Thyroid gland (tissue), 4 donors: ENCODE measurements around the gene BZW1.

ENCODE experiments used
- POLR2A ChIP-seq, 2 donors: fragments of 450-650 bp; IDR thresholded peaks; one replicate each; pipeline ENCODE4 v1.6.1; 2017; ENCODE audit warnings: antibody characterized with exemption in 2 of 2, mild to moderate bottlenecking in 2 of 2, moderate library complexity in 1 of 2
- TF ChIP-seq, protein P1 (sequence below), 6 experiments: fragments of 200-600 bp in 3 of 6; fragments of 450-650 bp in 3 of 6; sonication (generic) in 3 of 6; IDR thresholded peaks; one replicate each; pipeline ENCODE4 v1.5.1; 2016 to 2019; ENCODE audit warnings: antibody characterized with exemption in 6 of 6, mild to moderate bottlenecking in 2 of 6, inconsistent platforms in 1 of 6, moderate library complexity in 1 of 6

DNA sequence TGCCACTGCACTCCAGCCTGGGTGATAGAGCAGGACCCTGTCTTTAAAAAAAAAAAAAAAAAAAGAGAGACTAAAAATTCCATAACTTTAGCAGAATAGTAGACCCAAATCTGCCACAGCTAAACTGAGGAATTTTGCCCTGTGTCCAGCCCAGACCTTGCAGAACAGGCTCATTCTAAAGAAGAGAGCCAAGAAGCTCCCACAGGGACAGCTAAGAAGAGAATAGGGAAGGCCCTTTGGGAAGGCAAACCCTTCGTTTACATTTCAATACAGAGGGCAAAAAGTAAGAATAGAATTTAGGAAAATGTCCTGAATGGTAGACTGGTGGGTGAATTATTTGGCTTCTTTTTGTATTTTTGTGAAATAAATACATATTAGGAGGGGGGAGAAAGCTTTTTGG lies 21.5 kb upstream of the BZW1 start:
- TF ChIP-seq, protein P1, sequence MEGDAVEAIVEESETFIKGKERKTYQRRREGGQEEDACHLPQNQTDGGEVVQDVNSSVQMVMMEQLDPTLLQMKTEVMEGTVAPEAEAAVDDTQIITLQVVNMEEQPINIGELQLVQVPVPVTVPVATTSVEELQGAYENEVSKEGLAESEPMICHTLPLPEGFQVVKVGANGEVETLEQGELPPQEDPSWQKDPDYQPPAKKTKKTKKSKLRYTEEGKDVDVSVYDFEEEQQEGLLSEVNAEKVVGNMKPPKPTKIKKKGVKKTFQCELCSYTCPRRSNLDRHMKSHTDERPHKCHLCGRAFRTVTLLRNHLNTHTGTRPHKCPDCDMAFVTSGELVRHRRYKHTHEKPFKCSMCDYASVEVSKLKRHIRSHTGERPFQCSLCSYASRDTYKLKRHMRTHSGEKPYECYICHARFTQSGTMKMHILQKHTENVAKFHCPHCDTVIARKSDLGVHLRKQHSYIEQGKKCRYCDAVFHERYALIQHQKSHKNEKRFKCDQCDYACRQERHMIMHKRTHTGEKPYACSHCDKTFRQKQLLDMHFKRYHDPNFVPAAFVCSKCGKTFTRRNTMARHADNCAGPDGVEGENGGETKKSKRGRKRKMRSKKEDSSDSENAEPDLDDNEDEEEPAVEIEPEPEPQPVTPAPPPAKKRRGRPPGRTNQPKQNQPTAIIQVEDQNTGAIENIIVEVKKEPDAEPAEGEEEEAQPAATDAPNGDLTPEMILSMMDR (IDR thresholded peaks at IDR 0.05) = no peak
- TF ChIP-seq POLR2A (IDR thresholded peaks at IDR 0.05) = no peak
